Measurements from ENCODE around the gene TRIM71. TPM values are rescaled to one million over a fixed set of nuclear protein-coding genes. Genes with fewer than 3 reads are reported as not detected.

Gene TRIM71
- total RNA-seq, 1 donor from 2014 or later = 2.5 TPM

- DNase-seq = no peak
These were observed 48.7 kb downstream of the TRIM71 start for GRCh38 chr3:32866533-32866932.

GRCh38 chr3:32867954-32868353 is 50.2 kb downstream of the TRIM71 start:
- no peaks in the 10 kb centered on the region for H3K9me3 ChIP-seq
- H3K27ac ChIP-seq = no peak overlapping the region
- no peak for TF ChIP-seq CTCF (IDR thresholded peaks at IDR 0.05)
- intact Hi-C loops (cut with DNase I) = no loop called here
- no peak overlapping the region for H3K4me3 ChIP-seq
- no peaks in the 10 kb centered on the region for H3K36me3 ChIP-seq
- ATAC-seq = no peak
- H3K27me3 ChIP-seq (ENCODE audit: low read depth) = no peaks in the 10 kb centered on the region
- DNase-seq = no peak
- peaks cover 21% of the 10 kb centered on the region for H3K4me1 ChIP-seq

More at GRCh38 chr3:32866533-32866932, 48.7 kb downstream of the TRIM71 start:
- no peaks in the 10 kb centered on the region for H3K36me3 ChIP-seq
- no peak overlapping the region for H3K4me3 ChIP-seq
- ATAC-seq = no peak
- TF ChIP-seq CTCF (IDR thresholded peaks at IDR 0.05) = no peak
- H3K9me3 ChIP-seq = no peaks in the 10 kb centered on the region
- no peak overlapping the region for H3K27ac ChIP-seq
- H3K4me1 ChIP-seq = peaks cover 9% of the 10 kb centered on the region
- H3K27me3 ChIP-seq (ENCODE audit: low read depth) = no peaks in the 10 kb centered on the region
- intact Hi-C loops (cut with DNase I) = no loop called here

GRCh38 chr3:32868719-32869512 is 51.1 kb downstream of the TRIM71 start:
- Histone ChIP-seq H3K4me3 (no peak overlapping the region), H3K36me3 (no peaks in the 10 kb centered on the region), H3K9me3 (no peaks in the 10 kb centered on the region), H3K27ac (no peak overlapping the region), H3K4me1 (peaks cover 31% of the 10 kb centered on the region), H3K27me3 (ENCODE audit: low read depth) (no peaks in the 10 kb centered on the region)
- intact Hi-C loops (cut with DNase I) = no loop called here
- ATAC-seq = no peak
- no peak for DNase-seq
- no peak for TF ChIP-seq CTCF (IDR thresholded peaks at IDR 0.05)

GRCh38 chr3:32869513-32870047 is 51.8 kb downstream of the TRIM71 start:
- no peak for ATAC-seq
- H3K36me3 ChIP-seq = no peaks in the 10 kb centered on the region
- H3K27me3 ChIP-seq (ENCODE audit: low read depth) = no peaks in the 10 kb centered on the region
- H3K4me1 ChIP-seq = peaks cover 33% of the 10 kb centered on the region
- no peak for DNase-seq
- H3K27ac ChIP-seq = no peak overlapping the region
- H3K9me3 ChIP-seq = no peaks in the 10 kb centered on the region
- intact Hi-C loops (cut with DNase I) = no loop called here
- H3K4me3 ChIP-seq = no peak overlapping the region
- TF ChIP-seq CTCF (IDR thresholded peaks at IDR 0.05) = no peak

- Histone ChIP-seq H3K4me3 (no peak overlapping the region), H3K9me3 (no peaks in the 10 kb centered on the region), H3K27me3 (ENCODE audit: low read depth) (no peaks in the 10 kb centered on the region), H3K4me1 (peaks cover 27% of the 10 kb centered on the region), H3K27ac (no peak overlapping the region), H3K36me3 (no peaks in the 10 kb centered on the region)
- DNase-seq (no peak), ATAC-seq (no peak)
- no peak for TF ChIP-seq CTCF (IDR thresholded peaks at IDR 0.05)
- intact Hi-C loops (cut with DNase I) = no loop called here
These were observed 52.7 kb downstream of the TRIM71 start for GRCh38 chr3:32870373-32871095.

All from lower lobe of right lung (tissue), 2 donors.